ENCODE measurements around the gene KCNT2. TPM values are rescaled to one million over a fixed set of nuclear protein-coding genes. Genes with fewer than 3 reads are reported as not detected.

The KCNT2 gene
- total RNA-seq, 4 donors from 2014 or later, result 0.35 to 0.88 (median 0.51) TPM; not detected in 1

GRCh38 chr1:196546272-196547111, 61.7 kb downstream of the KCNT2 start:
- Histone ChIP-seq H3K27ac (no peak overlapping the region), H3K27me3 (no peaks in the 10 kb centered on the region), H3K4me1 (no peaks in the 10 kb centered on the region), H3K9me3 (no peaks in the 10 kb centered on the region), H3K4me3 (no peak overlapping the region), H3K36me3 (no peaks in the 10 kb centered on the region)
- in situ Hi-C loops (cut with MboI; ENCODE audit: low sequenced_read_pairs in 4 of 4) (no loop called here), intact Hi-C loops (cut with DNase I; ENCODE audit: low total_unique reads) (no loop called here)
- ATAC-seq, result no peak
- TF ChIP-seq CTCF (IDR thresholded peaks at IDR 0.05 in 4 of 5, conservative IDR thresholded peaks at IDR 0.05 in 1 of 5), result no peak
- no peak for TF ChIP-seq POLR2A (IDR thresholded peaks at IDR 0.05)
- DNase-seq, result no peak

- Histone ChIP-seq H3K27ac (no peak overlapping the region), H3K36me3 (no peaks in the 10 kb centered on the region), H3K4me1 (no peaks in the 10 kb centered on the region), H3K9me3 (no peaks in the 10 kb centered on the region), H3K27me3 (no peaks in the 10 kb centered on the region), H3K4me3 (no peak overlapping the region)
- in situ Hi-C loops (cut with MboI; ENCODE audit: low sequenced_read_pairs in 4 of 4) (no loop called here), intact Hi-C loops (cut with DNase I; ENCODE audit: low total_unique reads) (no loop called here)
- no peak for TF ChIP-seq CTCF (IDR thresholded peaks at IDR 0.05 in 4 of 5, conservative IDR thresholded peaks at IDR 0.05 in 1 of 5)
- TF ChIP-seq POLR2A (IDR thresholded peaks at IDR 0.05), result no peak
- ATAC-seq, result no peak
- DNase-seq, result no peak
Observed at GRCh38 chr1:196545222-196545621, 63.0 kb downstream of the KCNT2 start.

- intact Hi-C loops (cut with DNase I; ENCODE audit: low total_unique reads) (no loop called here), in situ Hi-C loops (cut with MboI; ENCODE audit: low sequenced_read_pairs in 4 of 4) (no loop called here)
- DNase-seq, result no peak
- Histone ChIP-seq H3K36me3 (no peaks in the 10 kb centered on the region), H3K27me3 (no peaks in the 10 kb centered on the region), H3K4me3 (no peak overlapping the region), H3K27ac (no peak overlapping the region), H3K9me3 (no peaks in the 10 kb centered on the region), H3K4me1 (no peaks in the 10 kb centered on the region)
- no peak for ATAC-seq
- TF ChIP-seq CTCF (IDR thresholded peaks at IDR 0.05 in 4 of 5, conservative IDR thresholded peaks at IDR 0.05 in 1 of 5), result no peak
- TF ChIP-seq POLR2A (IDR thresholded peaks at IDR 0.05), result no peak
Observed at GRCh38 chr1:196544617-196545016, 63.6 kb downstream of the KCNT2 start.

GRCh38 chr1:196543833-196544232, 64.4 kb downstream of the KCNT2 start:
- H3K9me3 ChIP-seq, result no peaks in the 10 kb centered on the region
- no peak for ATAC-seq
- in situ Hi-C loops (cut with MboI; ENCODE audit: low sequenced_read_pairs in 4 of 4) (no loop called here), intact Hi-C loops (cut with DNase I; ENCODE audit: low total_unique reads) (no loop called here)
- H3K27ac ChIP-seq, result no peak overlapping the region
- H3K4me1 ChIP-seq, result no peaks in the 10 kb centered on the region
- H3K36me3 ChIP-seq, result no peaks in the 10 kb centered on the region
- H3K27me3 ChIP-seq, result no peaks in the 10 kb centered on the region
- no peak for DNase-seq
- no peak for TF ChIP-seq POLR2A (IDR thresholded peaks at IDR 0.05)
- TF ChIP-seq CTCF (IDR thresholded peaks at IDR 0.05 in 4 of 5, conservative IDR thresholded peaks at IDR 0.05 in 1 of 5), result no peak
- no peak overlapping the region for H3K4me3 ChIP-seq

Measured in gastrocnemius medialis (tissue), 4 donors.